Astrocyte of the cerebellum (primary cell): ENCODE data around the gene RFX7.

Experiments used
- DNase-seq: peaks from one replicate; pipeline ENCODE4 v3.0.0-alpha.2; 2011; ENCODE audit warnings: low read depth
- H3K4me3 ChIP-seq: 2 replicates; pipeline ENCODE4 v1.5.1; 2011; ENCODE audit warnings: mild to moderate bottlenecking, low read depth, low read length, moderate library complexity
- CTCF ChIP-seq: IDR thresholded peaks from 2 replicates; pipeline ENCODE4 v1.5.1; 2012; ENCODE audit warnings: low read length, low read depth, moderate library complexity, mild to moderate bottlenecking; ENCODE audit errors: missing control alignments
- in situ Hi-C: cut with HindIII; loops from 2 replicates; pipeline ENCODE4 v1.10.0; 2017; ENCODE audit warnings: low sequenced_read_pairs

Gene RFX7

DNA sequence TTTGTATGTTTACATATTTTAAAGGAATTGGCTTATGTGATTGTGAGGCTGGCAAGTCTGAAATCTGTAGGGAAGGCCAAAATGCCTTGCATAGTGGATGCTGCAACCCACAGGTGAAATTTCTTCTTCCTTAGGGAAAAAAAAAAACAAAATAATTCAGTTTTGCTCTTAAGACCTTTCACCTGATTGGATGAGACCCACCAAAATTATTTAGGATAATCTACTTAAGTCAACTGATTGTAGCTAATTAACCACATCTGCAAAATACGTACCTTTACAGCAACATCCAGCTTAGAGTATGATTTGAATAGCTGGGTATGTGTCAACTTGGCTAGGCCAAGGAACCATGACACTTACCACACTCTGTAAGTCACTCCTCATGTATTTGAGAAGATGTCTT, 6.9 kb upstream of the RFX7 start:
- TF ChIP-seq CTCF = no peak
- DNase-seq = no peak
- in situ Hi-C loops = no loop called here
- no peak overlapping the region for H3K4me3 ChIP-seq

DNA sequence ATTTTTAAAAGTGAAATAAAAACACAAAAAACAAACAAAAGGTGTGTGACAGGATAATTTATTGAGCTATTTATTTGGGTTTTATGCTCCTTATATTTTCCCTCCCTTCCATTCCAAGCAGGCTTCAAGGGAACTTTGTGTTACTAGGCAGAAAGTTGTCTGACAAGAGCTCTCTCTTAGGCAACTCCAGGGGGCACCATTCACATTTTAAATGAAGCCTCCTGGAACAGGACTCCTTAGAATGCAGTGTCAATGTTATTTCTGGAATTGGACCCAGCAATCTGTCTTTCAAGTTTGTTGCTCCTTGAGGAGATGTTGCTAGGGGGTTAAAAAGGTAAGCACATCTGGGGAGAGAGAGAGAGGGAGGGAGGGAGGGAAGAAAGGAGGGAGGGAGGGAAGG, 5.4 kb upstream of the RFX7 start:
- peak; percentile 57 for DNase-seq
- no peak overlapping the region for H3K4me3 ChIP-seq
- in situ Hi-C loops = loop anchor here (5.0 kb wide), 1 partner anchor 37 kb away; no protein-coding TSS in a partner anchor
- TF ChIP-seq CTCF = peak; percentile 51

DNA sequence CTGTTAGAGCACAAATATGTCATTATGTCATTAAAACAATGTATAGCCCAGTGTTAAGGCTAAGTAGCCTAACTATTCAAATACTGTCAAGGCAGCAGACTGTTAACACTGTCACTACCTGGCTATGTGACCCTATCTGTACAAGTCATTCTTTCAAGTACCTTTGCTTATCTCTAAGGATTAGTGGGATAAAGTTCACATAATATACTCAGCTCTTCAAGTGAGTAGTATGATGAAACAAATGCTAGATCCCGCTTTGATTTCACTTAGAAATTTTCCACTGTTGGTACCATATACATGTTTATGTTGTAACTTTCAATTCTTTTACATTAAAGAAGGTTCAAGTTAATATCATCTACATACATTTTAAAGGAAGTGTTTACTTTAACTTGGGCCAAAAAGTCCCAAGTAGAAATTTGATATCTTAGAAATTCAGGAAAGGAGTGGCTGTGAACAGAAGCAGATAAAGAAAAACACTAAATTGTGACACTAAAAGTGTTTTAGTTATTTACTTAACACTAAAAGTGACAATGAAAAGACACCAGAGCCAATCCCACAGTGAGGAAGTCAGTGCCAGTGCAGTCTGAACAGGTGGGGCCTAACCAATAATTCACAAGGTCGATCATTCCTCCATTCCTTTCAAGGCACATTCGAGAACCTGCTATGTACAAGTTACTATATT, 4.8 kb upstream of the RFX7 start:
- in situ Hi-C loops = loop anchor here (5.0 kb wide), 1 partner anchor 36 kb away; no protein-coding TSS in a partner anchor
- no peak overlapping the region for H3K4me3 ChIP-seq
- no peak for DNase-seq
- no peak for TF ChIP-seq CTCF

GRCh38 chr15:56247266-56247665, 3.6 kb upstream of the RFX7 start:
- DNase-seq = no peak
- no peak overlapping the region for H3K4me3 ChIP-seq
- no peak for TF ChIP-seq CTCF
- in situ Hi-C loops = loop anchor here (5.0 kb wide), 1 partner anchor 35 kb away; no protein-coding TSS in a partner anchor

- TF ChIP-seq CTCF = peak; percentile 100
- peak; percentile 71 for DNase-seq
- H3K4me3 ChIP-seq = no peak overlapping the region
- in situ Hi-C loops = loop anchor here (5.0 kb wide), 1 partner anchor 34 kb away; no protein-coding TSS in a partner anchor
These were observed 2.5 kb upstream of the RFX7 start for GRCh38 chr15:56245871-56246814.

DNA sequence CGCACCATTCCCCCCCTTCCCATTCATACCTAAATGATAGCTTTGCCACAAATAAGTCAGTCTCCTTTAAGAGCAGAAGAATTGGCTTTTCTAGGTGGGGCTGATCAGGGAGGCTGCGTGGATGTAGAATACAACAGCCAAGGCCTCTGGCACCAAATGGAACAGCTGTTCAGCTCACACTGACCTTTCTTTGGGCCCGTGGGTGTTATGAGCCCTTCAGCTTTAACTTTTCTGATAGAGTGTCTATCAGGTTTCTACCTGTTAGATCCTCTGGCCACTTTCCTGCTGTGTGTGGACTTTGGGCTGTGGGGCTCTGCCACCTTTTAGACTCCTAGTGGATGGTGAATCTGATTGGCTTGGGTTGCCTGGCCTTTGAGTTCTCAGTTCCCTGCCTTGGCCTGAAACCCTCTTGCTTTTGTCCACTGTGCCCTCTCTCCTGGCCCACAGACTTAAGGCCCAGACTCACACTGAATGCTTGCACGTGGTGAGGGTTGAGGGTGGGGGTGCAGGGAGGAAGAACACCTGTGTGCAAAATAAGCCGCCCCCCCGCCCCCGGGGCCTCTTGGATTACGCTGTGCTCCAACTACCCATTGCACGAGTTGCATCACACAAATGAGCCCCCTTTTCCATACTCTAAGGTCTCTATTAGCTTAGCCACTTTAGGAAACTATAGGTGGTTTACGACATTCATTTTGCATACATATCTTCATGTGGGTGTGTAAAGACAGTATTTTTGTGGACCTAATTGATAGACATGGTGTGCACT, 1.3 kb upstream of the RFX7 start:
- no peak for TF ChIP-seq CTCF
- in situ Hi-C loops = loop anchor here (5.0 kb wide), 1 partner anchor 33 kb away; no protein-coding TSS in a partner anchor
- peak overlapping the region; percentile 88 for H3K4me3 ChIP-seq
- DNase-seq = no peak
